H9 (cell line): Measurements from ENCODE around the gene CACHD1. TPM values are rescaled to one million over a fixed set of nuclear protein-coding genes. Genes with fewer than 3 reads are reported as not detected.

Experiments used
- DNase-seq: peaks from one replicate; pipeline ENCODE4 v3.0.0-alpha.2; 2017
- H2AFZ ChIP-seq: one replicate; pipeline ENCODE4 v1.6.1; 2013; ENCODE audit warnings: mild to moderate bottlenecking, low read length, control low read depth, moderate library complexity
- H2AK5ac ChIP-seq: 2 replicates; pipeline ENCODE4 v1.6.1; 2013; ENCODE audit warnings: low read length, control low read depth, mixed read lengths; ENCODE audit not compliant: insufficient read length
- H2BK120ac ChIP-seq: one replicate; pipeline ENCODE4 v1.6.1; 2013; ENCODE audit warnings: low read depth, mild to moderate bottlenecking, low read length, control low read depth, inconsistent platforms; ENCODE audit not compliant: poor library complexity, severe bottlenecking
- H2BK12ac ChIP-seq: 2 replicates; pipeline ENCODE4 v1.6.1; 2013; ENCODE audit warnings: low read length, control low read depth, mixed read lengths, low read depth; ENCODE audit not compliant: insufficient read length
- H2BK15ac ChIP-seq: 2 replicates; pipeline ENCODE4 v1.6.1; 2013; ENCODE audit warnings: low read depth, low read length, control low read depth
- H2BK20ac ChIP-seq: one replicate; pipeline ENCODE4 v1.6.1; 2013; ENCODE audit warnings: low read depth, mild to moderate bottlenecking, low read length, control low read depth, inconsistent platforms; ENCODE audit not compliant: poor library complexity, severe bottlenecking
- H2BK5ac ChIP-seq: 2 replicates; pipeline ENCODE4 v1.6.1; 2013; ENCODE audit warnings: low read length, control low read depth, mixed read lengths; ENCODE audit not compliant: insufficient read length
- H3K14ac ChIP-seq: 2 replicates; pipeline ENCODE4 v1.6.1; 2013; ENCODE audit warnings: low read length, control low read depth; ENCODE audit not compliant: insufficient read depth
- H3K18ac ChIP-seq: 2 replicates; pipeline ENCODE4 v1.6.1; 2013; ENCODE audit warnings: low read depth, mild to moderate bottlenecking, mixed read lengths, low read length, control low read depth; ENCODE audit not compliant: insufficient read length
- H3K23ac ChIP-seq: 2 replicates; pipeline ENCODE4 v1.6.1; 2013; ENCODE audit warnings: low read length, control low read depth, mixed read lengths, low read depth; ENCODE audit not compliant: insufficient read length
- H3K23me2 ChIP-seq: 2 replicates; pipeline ENCODE4 v1.6.1; 2013; ENCODE audit warnings: low read depth, mild to moderate bottlenecking, mixed read lengths, low read length, control low read depth; ENCODE audit not compliant: insufficient read length, poor library complexity, severe bottlenecking
- H3K27ac ChIP-seq: 2 replicates; pipeline ENCODE4 v1.5.1; 2013; ENCODE audit warnings: low read length, control low read depth, mixed read lengths, low read depth; ENCODE audit not compliant: insufficient read length
- H3K27me3 ChIP-seq: 2 replicates; pipeline ENCODE4 v1.6.1; 2013; ENCODE audit warnings: low read length, control low read depth, inconsistent platforms; ENCODE audit not compliant: insufficient read depth
- H3K4ac ChIP-seq: 2 replicates; pipeline ENCODE4 v1.6.1; 2013; ENCODE audit warnings: low read depth, mild to moderate bottlenecking, control low read depth, inconsistent platforms, low read length, moderate library complexity
- H3K4me1 ChIP-seq: 2 replicates; pipeline ENCODE4 v1.6.1; 2013; ENCODE audit warnings: low read length, control low read depth, inconsistent platforms; ENCODE audit not compliant: insufficient read depth
- H3K4me2 ChIP-seq: 2 replicates; pipeline ENCODE4 v1.6.1; 2013; ENCODE audit warnings: low read length, control low read depth, mixed read lengths; ENCODE audit not compliant: insufficient read length, insufficient read depth
- H3K56ac ChIP-seq: 2 replicates; pipeline ENCODE4 v1.6.1; 2013; ENCODE audit warnings: low read depth, mild to moderate bottlenecking, mixed read lengths, low read length, control low read depth; ENCODE audit not compliant: insufficient read length
- H3K79me1 ChIP-seq: 2 replicates; pipeline ENCODE4 v1.6.1; 2013; ENCODE audit warnings: low read depth, mild to moderate bottlenecking, moderate library complexity, low read length, control low read depth, inconsistent platforms; ENCODE audit not compliant: insufficient read depth, poor library complexity, severe bottlenecking
- H3K79me2 ChIP-seq: 2 replicates; pipeline ENCODE4 v1.6.1; 2013; ENCODE audit warnings: low read length, control low read depth, inconsistent platforms; ENCODE audit not compliant: insufficient read depth
- H3K9ac ChIP-seq: 2 replicates; pipeline ENCODE4 v1.6.1; 2013; ENCODE audit warnings: low read length, control low read depth, mixed read lengths; ENCODE audit not compliant: insufficient read length; ENCODE audit errors: extremely low read depth
- H3K9me3 ChIP-seq: one replicate; pipeline ENCODE4 v1.6.1; 2013; ENCODE audit warnings: low read depth, low read length, inconsistent platforms; ENCODE audit not compliant: control insufficient read depth
- H3T11ph ChIP-seq: one replicate; pipeline ENCODE4 v1.6.1; 2013; ENCODE audit warnings: mild to moderate bottlenecking, low read length, control low read depth, inconsistent platforms
- H4K20me1 ChIP-seq: one replicate; pipeline ENCODE4 v1.6.1; 2013; ENCODE audit not compliant: control insufficient read depth, insufficient read length, insufficient read depth
- H4K5ac ChIP-seq: 2 replicates; pipeline ENCODE4 v1.6.1; 2013; ENCODE audit warnings: low read depth, mild to moderate bottlenecking, mixed read lengths, low read length, control low read depth; ENCODE audit not compliant: insufficient read length
- H4K8ac ChIP-seq: replicated peaks from 2 replicates; pipeline ENCODE4 v1.6.1; 2013; ENCODE audit warnings: low read length, control low read depth, mixed read lengths, low read depth; ENCODE audit not compliant: insufficient read length
- H4K91ac ChIP-seq: 2 replicates; pipeline ENCODE4 v1.6.1; 2013; ENCODE audit warnings: low read depth, mild to moderate bottlenecking, moderate library complexity, mixed read lengths, low read length, control low read depth; ENCODE audit not compliant: insufficient read length
- H3K27ac Mint-ChIP-seq, 3 experiments: 2 replicates in 2 of 3; 3 replicates in 1 of 3; pipeline ENCODE4 v1.8.0; 2020 to 2021; ENCODE audit warnings: mixed read lengths in 3 of 3, mild to moderate bottlenecking in 1 of 3, moderate library complexity in 1 of 3
- H3K27me3 Mint-ChIP-seq: 2 replicates; pipeline ENCODE4 v1.8.0; 2021; ENCODE audit warnings: low read depth, mild to moderate bottlenecking, moderate library complexity, mixed read lengths
- H3K36me3 Mint-ChIP-seq, 3 experiments: 2 replicates in 2 of 3; 3 replicates in 1 of 3; pipeline ENCODE4 v1.8.0; 2020 to 2021; ENCODE audit warnings: low read depth in 3 of 3, mixed read lengths in 3 of 3; ENCODE audit not compliant: insufficient read depth in 1 of 3
- H3K4me1 Mint-ChIP-seq, 2 experiments: 2 replicates each; pipeline ENCODE4 v1.8.0; 2020; ENCODE audit warnings: mixed read lengths in 2 of 2
- H3K4me3 Mint-ChIP-seq, 2 experiments: 2 replicates in 1 of 2; 3 replicates in 1 of 2; pipeline ENCODE4 v1.8.0; 2020 to 2021; ENCODE audit warnings: mild to moderate bottlenecking in 2 of 2, mixed read lengths in 2 of 2, moderate library complexity in 1 of 2
- H3K9me3 Mint-ChIP-seq, 2 experiments: 2 replicates in 1 of 2; 3 replicates in 1 of 2; pipeline ENCODE4 v1.8.0; 2020; ENCODE audit warnings: mild to moderate bottlenecking in 2 of 2, mixed read lengths in 2 of 2, moderate library complexity in 1 of 2
- WGBS: extraction: QIAGEN DNeasy Blood & Tissue Kit; methylation state at CpG from one replicate; pipeline ENCODE4 v1.1.7; 2013; ENCODE audit warnings: missing lambda C conversion rate, low lambda C conversion rate, mixed read lengths; ENCODE audit not compliant: insufficient read length; ENCODE audit errors: extremely low coverage; 5-methylcytosine and 5-hydroxymethylcytosine counted together
- total RNA-seq: library from RNA; stranded (reverse); gene quantifications from 2 replicates; pipeline ENCODE4 v1.2.1, GENCODE V29; 2021
- TF ChIP-seq, protein P1 (sequence below): fragments of 200-600 bp; sonication (generic); conservative IDR thresholded peaks from 3 replicates; pipeline ENCODE4 v1.8.0; 2021; ENCODE audit warnings: antibody characterized with exemption, mild to moderate bottlenecking

CACHD1 gene
- total RNA-seq, 1 experiment from 2014 or later = 94.2 TPM

DNA sequence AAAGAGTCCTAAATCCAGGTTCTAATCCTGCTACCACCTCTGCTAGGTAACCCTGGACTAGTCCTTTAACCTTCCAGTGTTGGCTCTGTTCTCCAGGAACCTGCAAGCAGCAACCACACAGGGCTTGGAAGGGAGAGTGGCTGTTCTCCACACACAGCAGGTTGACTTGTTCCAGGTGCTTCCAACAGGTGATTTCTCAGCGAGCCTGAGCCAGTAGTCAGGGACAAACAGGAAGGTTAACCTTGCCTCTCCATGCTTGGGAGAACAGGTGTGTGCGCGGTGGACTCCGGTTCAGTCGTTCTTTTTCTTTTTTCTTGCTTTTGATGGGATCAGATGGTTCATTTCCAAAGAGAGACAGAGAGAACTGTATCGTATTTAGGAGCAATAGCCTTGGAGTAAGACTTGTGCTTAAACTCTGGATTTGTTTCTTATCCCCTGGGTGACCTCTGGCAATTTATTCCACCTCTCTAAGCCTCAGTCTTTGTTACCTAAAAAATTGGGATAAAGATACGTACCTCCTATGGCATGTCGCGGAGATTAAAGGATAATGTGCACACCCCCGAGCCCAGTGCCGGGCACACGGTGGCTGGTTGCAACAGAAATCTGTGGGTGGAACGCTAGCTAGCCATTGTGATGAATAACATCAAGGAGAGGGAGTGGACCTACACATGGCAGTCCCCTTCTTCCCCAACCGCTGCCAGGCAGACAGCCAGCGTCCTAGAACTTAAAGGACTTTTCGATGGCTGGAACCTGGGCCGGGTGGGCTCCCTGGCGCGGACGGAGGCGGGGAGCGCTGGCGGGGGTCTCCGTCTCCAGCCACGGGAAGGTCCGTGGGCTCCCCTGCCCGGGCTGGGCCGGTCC, 583 bp upstream of the CACHD1 start:
- Histone ChIP-seq H2BK5ac (no peak overlapping the region), H3K9ac (no peak overlapping the region), H2BK12ac (no peak overlapping the region), H2AK5ac (no peak overlapping the region), H3K79me1 (no peaks in the 10 kb centered on the region), H3K23ac (no peak overlapping the region), H3K23me2 (peaks cover 25% of the 10 kb centered on the region), H3K56ac (no peak overlapping the region), H4K91ac (no peak overlapping the region), H2AFZ (no peak overlapping the region), H3T11ph (no peak overlapping the region), H4K8ac (no peak overlapping the region), H3K18ac (peak overlapping the region; percentile 10), H3K27ac (no peak overlapping the region), H3K14ac (no peak overlapping the region; the same call in 1 of the 2 replicates), H3K27me3 (peaks cover 5% of the 10 kb centered on the region; the same call in 1 of the 2 replicates), H3K4me1 (peaks cover 5% of the 10 kb centered on the region), H2BK20ac (no peak overlapping the region), H4K20me1 (no peaks in the 10 kb centered on the region), H3K4ac (no peak overlapping the region), H3K9me3 (no peaks in the 10 kb centered on the region), H2BK15ac (no peak overlapping the region), H3K79me2 (peaks cover 5% of the 10 kb centered on the region; the same call in 1 of the 2 replicates), H4K5ac (no peak overlapping the region), H3K4me2 (peak overlapping the region; percentile 88), H2BK120ac (no peak overlapping the region)
- peaks cover 3 to 5% of the 10 kb centered on the region in 2 experiments; a peak in 3 of 5 replicates for H3K9me3 Mint-ChIP-seq
- TF ChIP-seq, protein P1, sequence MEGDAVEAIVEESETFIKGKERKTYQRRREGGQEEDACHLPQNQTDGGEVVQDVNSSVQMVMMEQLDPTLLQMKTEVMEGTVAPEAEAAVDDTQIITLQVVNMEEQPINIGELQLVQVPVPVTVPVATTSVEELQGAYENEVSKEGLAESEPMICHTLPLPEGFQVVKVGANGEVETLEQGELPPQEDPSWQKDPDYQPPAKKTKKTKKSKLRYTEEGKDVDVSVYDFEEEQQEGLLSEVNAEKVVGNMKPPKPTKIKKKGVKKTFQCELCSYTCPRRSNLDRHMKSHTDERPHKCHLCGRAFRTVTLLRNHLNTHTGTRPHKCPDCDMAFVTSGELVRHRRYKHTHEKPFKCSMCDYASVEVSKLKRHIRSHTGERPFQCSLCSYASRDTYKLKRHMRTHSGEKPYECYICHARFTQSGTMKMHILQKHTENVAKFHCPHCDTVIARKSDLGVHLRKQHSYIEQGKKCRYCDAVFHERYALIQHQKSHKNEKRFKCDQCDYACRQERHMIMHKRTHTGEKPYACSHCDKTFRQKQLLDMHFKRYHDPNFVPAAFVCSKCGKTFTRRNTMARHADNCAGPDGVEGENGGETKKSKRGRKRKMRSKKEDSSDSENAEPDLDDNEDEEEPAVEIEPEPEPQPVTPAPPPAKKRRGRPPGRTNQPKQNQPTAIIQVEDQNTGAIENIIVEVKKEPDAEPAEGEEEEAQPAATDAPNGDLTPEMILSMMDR = no peak
- peak overlapping the region in 1 of 3 experiments; percentile 21; a peak in 1 of 7 replicates for H3K27ac Mint-ChIP-seq
- peaks cover 3 to 9% (median 5%) of the 10 kb centered on the region in 3 experiments for H3K36me3 Mint-ChIP-seq
- H3K27me3 Mint-ChIP-seq = peaks cover 32% of the 10 kb centered on the region
- DNase-seq = peak; percentile 50
- peaks cover 24 to 25% of the 10 kb centered on the region in 2 experiments for H3K4me1 Mint-ChIP-seq
- peak overlapping the region; percentile 81 to 99 for H3K4me3 Mint-ChIP-seq
- WGBS = no CpG with 5 or more reads among the region's 28 CpGs
